Bronchial epithelial cell (primary cell): ENCODE data around the gene INO80C. TPM values are rescaled to one million over a fixed set of nuclear protein-coding genes. Genes with fewer than 3 reads are reported as not detected.

Source experiments
- DNase-seq: peaks from one replicate; pipeline ENCODE4 v3.0.0-alpha.2; 2010; ENCODE audit warnings: low read depth
- FAIRE-seq: peaks from 2 replicates; lab custom pipeline; 2011; peaks lifted over from hg19 to GRCh38; lab: Jason Lieb, UNC
- H3K27me3 ChIP-seq: 2 replicates; pipeline ENCODE4 v1.5.1; 2011; ENCODE audit warnings: low read length; ENCODE audit not compliant: control insufficient read depth, insufficient read depth
- H3K36me3 ChIP-seq: 2 replicates; pipeline ENCODE4 v1.5.1; 2011; ENCODE audit warnings: low read length; ENCODE audit not compliant: control insufficient read depth, insufficient read depth
- H3K4me3 ChIP-seq: 2 replicates; pipeline ENCODE4 v1.5.1; 2011; ENCODE audit warnings: mild to moderate bottlenecking, low read depth, low read length, control low read depth
- total RNA-seq: library from RNA; depleted of rRNA; stranded (reverse); fragments of >200 nt; gene quantifications from 2 replicates; pipeline ENCODE4 v1.2.1, GENCODE V29; 2014
- TF ChIP-seq, protein P1 (sequence below): IDR thresholded peaks from 2 replicates; pipeline ENCODE4 v1.5.1; 2011; ENCODE audit warnings: mild to moderate bottlenecking, moderate library complexity, low read length, control low read depth, inconsistent platforms; ENCODE audit not compliant: insufficient read depth, severe bottlenecking

The INO80C gene
- total RNA-seq, 1 donor from 2014 or later, result 5.3 TPM

DNA sequence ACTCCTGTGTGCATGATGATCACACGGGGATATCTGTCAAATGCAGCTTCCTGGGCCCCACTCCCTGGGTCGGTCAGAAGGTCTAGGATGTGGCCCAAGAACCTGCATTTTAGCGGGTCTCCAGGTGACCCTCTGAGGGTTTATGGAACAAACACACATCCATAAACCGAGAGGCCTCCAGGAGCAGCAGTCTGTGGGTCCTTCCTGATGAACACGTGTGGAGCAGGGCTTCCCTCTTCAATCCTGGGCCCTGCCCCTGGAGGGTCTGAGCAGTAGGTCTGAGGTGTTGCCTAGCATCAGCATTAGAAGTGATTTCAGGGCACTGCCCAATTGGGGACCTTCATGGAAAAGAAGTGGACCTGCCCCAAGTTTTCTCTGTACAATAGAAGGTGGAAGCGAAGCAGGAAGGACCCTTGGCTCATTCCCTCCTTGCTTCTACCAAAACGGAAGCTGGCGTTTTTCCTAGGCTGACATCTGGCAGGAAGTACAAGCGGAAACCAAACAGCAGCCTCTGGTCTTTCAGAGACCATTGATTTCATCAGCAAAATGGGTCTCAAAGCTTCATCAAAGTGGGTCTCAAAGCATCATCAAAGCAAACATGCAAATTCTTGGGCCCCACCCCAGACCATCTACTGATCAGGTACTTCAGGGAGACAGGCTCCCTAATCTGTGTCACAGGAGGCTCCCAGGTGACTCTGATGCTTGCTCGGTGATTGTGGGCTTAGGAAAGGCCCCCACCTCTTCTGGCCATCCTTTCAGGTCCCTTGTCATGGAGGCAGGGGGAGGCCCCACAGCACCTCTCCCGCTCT lies 30.7 kb downstream of the INO80C start:
- Histone ChIP-seq H3K36me3 (peaks cover 8% of the 10 kb centered on the region), H3K4me3 (no peak overlapping the region), H3K27me3 (no peaks in the 10 kb centered on the region)
- DNase-seq (no peak), FAIRE-seq (no peak)
- TF ChIP-seq, protein P1, sequence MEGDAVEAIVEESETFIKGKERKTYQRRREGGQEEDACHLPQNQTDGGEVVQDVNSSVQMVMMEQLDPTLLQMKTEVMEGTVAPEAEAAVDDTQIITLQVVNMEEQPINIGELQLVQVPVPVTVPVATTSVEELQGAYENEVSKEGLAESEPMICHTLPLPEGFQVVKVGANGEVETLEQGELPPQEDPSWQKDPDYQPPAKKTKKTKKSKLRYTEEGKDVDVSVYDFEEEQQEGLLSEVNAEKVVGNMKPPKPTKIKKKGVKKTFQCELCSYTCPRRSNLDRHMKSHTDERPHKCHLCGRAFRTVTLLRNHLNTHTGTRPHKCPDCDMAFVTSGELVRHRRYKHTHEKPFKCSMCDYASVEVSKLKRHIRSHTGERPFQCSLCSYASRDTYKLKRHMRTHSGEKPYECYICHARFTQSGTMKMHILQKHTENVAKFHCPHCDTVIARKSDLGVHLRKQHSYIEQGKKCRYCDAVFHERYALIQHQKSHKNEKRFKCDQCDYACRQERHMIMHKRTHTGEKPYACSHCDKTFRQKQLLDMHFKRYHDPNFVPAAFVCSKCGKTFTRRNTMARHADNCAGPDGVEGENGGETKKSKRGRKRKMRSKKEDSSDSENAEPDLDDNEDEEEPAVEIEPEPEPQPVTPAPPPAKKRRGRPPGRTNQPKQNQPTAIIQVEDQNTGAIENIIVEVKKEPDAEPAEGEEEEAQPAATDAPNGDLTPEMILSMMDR, result no peak

DNA sequence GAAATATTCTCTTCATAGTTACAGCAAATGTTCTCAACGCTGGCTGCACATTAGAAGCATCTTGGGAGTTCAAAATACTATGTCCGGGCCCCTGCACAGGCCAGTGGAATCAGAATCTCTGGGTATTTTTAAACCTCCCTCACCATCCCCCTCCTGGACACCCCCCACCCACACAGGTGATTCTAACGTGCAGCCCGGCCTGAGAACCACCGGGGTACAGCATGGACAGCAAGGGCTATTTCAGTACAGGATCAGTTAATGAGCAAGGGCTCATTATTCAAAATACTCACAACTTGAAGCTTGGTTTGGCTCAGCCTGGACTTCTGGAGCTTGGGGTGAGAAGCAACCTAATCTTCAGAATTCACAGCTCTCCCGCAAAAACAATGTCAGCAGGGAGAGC lies 31.4 kb downstream of the INO80C start:
- TF ChIP-seq, protein P1, result no peak
- FAIRE-seq, result no peak
- no peak for DNase-seq

DNA sequence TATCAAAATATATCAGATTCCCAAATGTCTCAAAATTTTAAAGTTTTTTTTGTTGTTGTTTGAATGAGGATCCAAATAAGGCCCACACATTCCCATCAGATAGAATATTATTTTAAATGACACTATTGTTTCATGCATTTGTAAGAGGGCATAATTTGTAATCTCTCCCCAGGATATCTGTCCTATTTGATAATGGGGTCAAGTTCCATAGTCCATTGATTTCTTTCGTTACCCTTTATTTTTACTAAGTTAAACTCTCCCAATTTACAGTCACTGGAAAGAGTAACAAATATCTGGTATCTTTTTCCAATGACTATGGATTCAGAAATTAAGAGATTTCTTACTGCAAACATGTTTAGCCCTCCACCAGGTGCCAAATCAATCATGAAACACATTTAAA lies 32.4 kb downstream of the INO80C start:
- no peak for FAIRE-seq
- H3K36me3 ChIP-seq, result peaks cover 8% of the 10 kb centered on the region
- TF ChIP-seq, protein P1, result no peak

More for the DNA sequence above, 31.4 kb downstream of the INO80C start:
- Histone ChIP-seq H3K36me3 (peaks cover 8% of the 10 kb centered on the region), H3K4me3 (no peak overlapping the region), H3K27me3 (no peaks in the 10 kb centered on the region)

DNA sequence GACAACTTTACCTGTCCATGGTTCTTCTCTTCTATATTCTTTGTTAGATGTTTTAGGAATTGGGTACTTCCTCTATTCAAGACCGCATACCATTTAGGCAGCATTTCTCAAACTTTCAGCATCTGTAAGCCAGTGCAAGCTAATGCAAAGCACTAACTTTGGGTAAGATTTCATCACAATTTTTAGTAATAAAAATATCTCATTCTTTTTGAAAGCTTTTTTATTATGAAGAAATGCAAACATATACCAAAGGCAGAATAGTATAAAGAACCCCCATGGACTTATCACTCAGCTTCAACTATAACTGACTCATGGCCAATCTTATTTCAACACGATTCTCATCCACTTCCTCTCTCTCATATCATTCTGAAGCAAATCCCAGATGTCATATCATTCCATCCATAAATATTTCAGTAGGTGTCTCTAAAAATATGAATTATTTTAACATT lies 32.9 kb downstream of the INO80C start:
- DNase-seq (no peak), FAIRE-seq (no peak)
- TF ChIP-seq, protein P1, result no peak

More for the DNA sequence above, 32.4 kb downstream of the INO80C start:
- no peak overlapping the region for H3K4me3 ChIP-seq
- no peaks in the 10 kb centered on the region for H3K27me3 ChIP-seq
- DNase-seq, result no peak

DNA sequence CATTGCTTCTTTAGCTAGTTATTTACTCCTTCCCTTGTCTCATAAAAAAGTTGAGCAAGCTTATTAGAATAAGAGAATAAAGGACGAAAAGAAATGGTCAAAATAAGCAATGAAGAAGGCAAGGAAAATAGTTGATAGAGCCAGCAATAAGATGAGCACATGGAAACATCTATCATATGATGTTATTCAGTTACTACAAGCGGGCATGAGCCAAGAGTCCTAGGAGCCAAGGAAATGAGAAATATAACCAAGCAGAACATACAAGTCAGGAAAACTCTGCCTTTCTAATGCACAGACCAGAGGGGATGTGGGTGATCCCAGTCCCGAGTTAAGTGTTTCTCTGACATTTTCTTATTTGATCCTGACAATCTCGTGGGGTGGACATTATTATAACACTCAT lies 33.9 kb downstream of the INO80C start:
- Histone ChIP-seq H3K4me3 (no peak overlapping the region), H3K36me3 (peaks cover 4% of the 10 kb centered on the region), H3K27me3 (no peaks in the 10 kb centered on the region)
- TF ChIP-seq, protein P1, result no peak
- DNase-seq, result no peak
- FAIRE-seq, result no peak

More for the DNA sequence above, 32.9 kb downstream of the INO80C start:
- Histone ChIP-seq H3K4me3 (no peak overlapping the region), H3K36me3 (peaks cover 8% of the 10 kb centered on the region), H3K27me3 (no peaks in the 10 kb centered on the region)
